ENCODE results near the gene CCDC134.
"Not testable (repeated sequence)": the region's sequence is repeated elsewhere in the genome, so short reads cannot be mapped to it uniquely, and the experiment has no call there.

CCDC134 gene

DNA sequence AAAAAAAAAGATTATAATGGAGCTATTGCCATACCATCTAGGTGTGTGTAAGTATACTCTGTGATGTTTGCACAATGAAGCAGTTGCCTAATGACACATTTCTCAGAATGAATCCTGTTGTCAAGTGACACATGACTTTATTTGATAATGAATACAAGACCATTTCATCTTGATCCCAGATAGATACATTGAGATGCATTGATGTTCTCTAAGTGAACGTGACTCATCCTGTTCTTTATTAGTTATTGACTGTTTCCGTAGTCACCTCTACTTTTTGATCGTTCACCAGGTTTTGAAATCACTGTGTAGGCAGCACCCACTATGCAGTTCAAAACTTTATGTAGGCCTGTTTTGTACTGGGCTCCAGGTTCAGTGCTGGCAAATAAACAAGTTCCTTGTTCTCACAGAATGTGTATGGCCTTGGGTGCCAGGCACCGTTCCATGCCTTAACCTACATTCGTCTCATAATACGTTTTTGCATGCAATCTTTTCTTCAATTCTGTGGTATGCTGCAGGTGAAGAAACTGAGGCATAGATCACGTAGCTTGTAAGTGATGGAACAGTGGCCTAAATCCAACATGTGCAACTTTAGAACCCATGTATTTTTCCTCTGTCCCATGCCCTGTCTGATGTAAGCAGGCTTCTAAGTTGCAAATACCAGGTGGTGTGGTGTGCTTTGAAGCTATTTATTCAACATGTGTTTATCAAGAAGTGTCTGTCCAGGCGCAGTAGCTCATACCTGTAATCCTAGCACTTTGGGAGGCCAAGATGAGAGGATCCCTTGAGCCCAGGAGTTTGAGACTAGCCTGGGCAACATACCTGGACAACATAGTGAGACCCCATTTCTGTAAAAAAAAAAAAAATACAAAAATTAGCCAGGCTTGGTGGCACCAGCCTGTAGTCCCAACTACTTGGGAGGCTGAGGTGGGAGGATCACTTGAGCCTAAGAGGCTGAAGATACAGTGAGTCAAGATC is 42.8 kb downstream of the CCDC134 start:
- no peak for DNase-seq (ENCODE audit: low read depth, low spot score)

GRCh38 chr22:41844036-41844435 is 43.6 kb downstream of the CCDC134 start:
- DNase-seq (ENCODE audit: low read depth, low spot score): no peak

GRCh38 chr22:41844513-41844912 is 44.0 kb downstream of the CCDC134 start:
- no peak for DNase-seq (ENCODE audit: low read depth, low spot score)

DNA sequence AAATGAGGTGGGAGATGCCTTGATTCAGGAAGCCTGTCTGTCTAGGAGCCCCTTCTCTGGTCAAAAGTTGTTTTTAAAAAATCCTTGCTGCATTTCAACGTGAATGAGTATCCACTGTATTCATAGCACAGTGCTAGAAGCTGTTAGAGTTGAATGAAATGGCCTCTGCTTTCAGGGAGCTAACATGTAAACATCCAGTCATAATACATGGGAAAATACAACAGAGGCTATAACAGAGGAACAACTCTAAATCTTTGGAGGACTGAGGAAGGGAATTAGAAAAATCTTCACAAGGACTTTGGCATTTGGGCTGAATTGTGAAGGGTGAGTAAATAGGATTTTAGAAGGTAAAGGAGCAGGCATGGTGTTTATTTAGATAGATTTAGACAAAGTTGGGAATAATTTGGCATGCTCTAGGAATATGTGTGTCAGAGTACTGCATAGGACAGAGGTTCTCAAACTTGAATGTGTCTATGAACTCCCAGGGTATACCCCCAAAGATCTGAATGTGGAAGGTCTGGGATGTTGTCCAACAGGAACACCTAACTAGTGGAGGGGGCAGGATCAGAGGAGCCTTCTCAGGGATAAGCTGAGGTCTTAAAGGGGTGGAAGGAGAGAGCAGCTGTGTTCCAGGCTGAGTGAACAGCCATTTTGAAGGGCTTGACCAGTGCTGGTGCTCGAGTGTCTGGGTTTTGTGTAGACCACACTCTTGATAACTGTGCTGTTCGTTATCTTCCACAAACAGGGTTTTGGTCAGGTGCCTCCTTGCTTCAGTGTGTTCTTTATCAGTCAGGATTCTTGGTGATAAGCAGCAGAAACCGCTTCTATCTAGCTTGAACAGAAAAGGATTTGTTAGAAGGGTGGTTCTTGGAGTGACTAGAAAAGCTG is 45.1 kb downstream of the CCDC134 start:
- no peak for DNase-seq (ENCODE audit: low read depth, low spot score)

- no peak for DNase-seq (ENCODE audit: low read depth, low spot score)
Measured at GRCh38 chr22:41846268-41846987, 45.9 kb downstream of the CCDC134 start.

DNA sequence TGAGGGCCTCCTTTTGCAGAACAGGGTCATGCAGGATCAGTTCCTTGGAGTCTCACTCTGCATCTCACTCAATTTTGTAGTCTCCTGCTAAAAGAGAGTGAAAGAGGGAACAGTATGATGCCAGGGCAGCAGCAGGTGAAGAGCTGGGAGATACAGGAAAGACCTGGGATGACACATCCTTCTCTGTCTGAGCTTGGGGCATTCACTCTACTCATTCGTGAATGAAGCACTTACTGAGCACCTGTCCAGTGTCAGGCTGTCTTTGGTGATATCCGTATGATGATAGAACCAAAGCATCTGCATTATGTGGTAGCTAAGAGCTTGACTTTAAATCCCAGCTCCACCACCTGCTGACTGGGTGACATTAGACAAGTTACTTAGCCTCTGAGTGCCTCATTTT is 46.8 kb downstream of the CCDC134 start:
- DNase-seq (ENCODE audit: low read depth, low spot score): no peak

DNA sequence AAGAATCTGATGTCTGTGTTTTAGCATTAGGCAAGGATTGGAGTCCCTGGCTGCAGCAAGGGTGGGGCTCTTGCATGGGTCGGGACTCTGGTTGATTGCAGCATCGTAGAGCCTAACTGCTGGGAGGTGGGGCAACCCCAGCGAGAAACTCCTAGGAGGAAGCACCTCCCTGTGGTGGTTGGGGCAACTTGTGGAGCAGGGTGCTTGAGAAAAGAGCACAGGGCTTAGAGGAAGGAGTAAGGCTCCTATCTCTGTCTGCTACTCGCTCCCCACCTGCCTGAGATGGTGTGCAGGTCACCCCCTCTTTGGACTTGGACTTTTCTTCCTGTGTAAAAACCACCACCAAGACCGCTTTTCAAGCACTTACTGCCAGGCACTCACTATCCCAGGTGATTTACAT is 48.0 kb downstream of the CCDC134 start:
- DNase-seq (ENCODE audit: low read depth, low spot score): no peak

DNA sequence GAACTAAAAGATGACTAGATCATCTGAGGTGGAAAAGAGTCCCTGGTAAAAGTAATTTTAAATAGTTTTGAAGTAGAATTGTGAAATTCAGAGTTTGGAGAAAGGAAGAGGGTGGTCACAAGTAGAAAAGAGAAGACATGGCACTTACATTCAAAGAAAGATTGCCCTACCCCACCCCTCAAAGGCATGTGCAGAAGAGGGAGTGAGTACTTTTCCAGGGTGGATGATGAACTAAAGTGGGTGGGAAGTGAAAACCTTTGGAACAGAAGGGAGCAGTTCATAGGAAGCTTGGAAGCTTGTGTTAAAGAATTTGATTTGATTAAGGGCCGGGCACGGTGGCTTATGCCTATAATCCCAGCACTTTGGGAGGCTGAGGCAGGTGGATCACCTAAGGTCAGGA is 56.0 kb downstream of the CCDC134 start:
- no peak for DNase-seq (ENCODE audit: low read depth, low spot score)

DNA sequence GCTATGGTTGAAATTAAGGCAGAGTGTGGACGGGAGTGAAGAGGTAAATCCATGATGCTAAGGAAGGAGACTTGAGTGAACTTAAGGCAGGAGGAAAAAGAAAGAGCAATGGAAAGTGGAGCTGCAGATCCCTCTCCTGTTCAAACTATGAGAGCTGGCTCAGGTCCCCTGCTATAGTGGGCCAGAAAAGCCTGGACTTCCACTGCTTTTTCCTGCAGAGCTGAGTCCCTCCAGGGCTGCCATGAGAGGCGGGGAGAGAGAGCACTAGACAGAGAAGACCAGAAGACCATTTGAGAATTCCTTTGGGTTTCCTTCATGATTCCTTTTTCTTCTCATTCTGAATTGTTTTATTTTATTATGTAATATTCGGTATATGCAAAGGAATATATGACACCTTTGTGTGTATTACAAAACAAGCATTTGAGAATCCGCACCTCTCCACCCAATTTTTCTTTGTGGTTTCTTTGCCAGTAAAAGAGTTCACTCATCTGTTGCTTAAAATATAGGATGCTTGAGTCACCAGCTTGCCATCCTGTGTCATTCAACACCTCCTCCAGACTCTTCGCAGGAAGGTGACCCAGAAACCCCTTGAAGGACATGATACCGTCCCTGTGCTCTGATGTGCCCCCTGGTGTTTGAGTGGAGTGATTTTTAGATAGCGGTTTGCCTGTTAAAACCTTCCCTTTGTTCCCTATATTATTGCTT is 56.8 kb downstream of the CCDC134 start:
- peak; percentile 57 for DNase-seq (ENCODE audit: low read depth, low spot score)

DNA sequence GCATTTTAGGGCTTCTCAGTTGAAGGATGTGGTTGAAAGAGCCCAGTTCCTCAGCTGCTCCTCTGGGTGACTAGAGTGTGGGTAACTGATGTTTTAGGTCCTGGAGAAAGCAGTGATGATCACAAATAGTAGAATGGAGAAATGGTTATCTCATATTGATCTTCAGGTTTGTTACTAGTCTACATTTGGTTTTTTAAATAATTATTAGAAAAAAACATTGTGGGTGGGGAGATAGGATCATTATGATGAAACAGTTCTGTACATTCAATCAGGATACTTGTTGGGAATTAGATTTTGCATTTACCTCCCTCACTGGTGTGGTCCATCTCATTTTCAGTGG is 57.4 kb downstream of the CCDC134 start:
- DNase-seq (ENCODE audit: low read depth, low spot score): no peak

- no peak for DNase-seq (ENCODE audit: low read depth, low spot score)
Measured at GRCh38 chr22:41862160-41862529, 61.7 kb downstream of the CCDC134 start.

GRCh38 chr22:41862530-41863266 is 62.2 kb downstream of the CCDC134 start:
- no peak for DNase-seq (ENCODE audit: low read depth, low spot score)

- no peak for DNase-seq (ENCODE audit: low read depth, low spot score)
Measured at GRCh38 chr22:41863472-41863871, 63.0 kb downstream of the CCDC134 start.

- DNase-seq (ENCODE audit: low read depth, low spot score): no peak
Measured at GRCh38 chr22:41868556-41868955, 68.1 kb downstream of the CCDC134 start.

GRCh38 chr22:41870081-41870480 is 69.6 kb downstream of the CCDC134 start:
- not testable (repeated sequence) for DNase-seq (ENCODE audit: low read depth, low spot score)

DNA sequence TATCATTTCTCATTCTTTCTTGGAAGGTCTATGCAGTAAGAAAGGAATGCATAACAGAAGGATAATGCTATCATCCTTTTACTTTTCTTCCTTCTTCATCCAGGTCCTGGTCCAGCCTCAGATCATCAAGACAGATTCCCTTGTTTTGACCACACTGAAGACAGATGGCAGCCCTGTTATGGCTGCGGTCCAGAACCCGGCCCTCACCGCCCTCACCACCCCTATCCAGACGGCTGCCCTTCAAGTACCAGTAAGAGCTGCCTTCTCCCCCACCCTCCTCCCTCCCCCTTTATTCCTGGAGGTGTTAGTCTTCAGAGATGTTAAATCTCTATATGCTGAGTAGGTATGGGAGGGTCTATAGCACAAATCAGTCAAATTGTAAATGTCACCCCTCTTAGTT is 70.3 kb downstream of the CCDC134 start:
- DNase-seq (ENCODE audit: low read depth, low spot score): no peak

DNA sequence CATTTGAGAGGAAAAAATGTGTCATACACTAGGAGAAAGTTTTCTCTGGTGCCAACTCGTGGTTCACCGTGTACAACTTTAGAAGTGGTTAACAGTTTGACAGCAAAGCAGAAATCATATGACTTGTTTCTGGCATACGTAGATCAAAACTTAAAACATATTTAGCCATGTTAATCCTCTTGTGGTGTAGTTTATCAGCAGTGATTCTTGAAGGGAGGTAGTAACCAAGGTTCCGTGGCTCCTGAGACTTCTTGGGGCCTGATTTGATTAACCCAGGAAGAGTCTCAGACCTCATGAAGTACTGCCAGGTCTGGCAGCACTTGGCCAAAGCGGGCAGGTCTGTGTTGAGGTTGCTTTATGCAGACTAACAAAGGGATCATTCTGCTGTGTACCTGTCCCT is 72.9 kb downstream of the CCDC134 start:
- no peak for DNase-seq (ENCODE audit: low read depth, low spot score)

GRCh38 chr22:41874090-41874489 is 73.6 kb downstream of the CCDC134 start:
- DNase-seq (ENCODE audit: low read depth, low spot score): no peak

DNA sequence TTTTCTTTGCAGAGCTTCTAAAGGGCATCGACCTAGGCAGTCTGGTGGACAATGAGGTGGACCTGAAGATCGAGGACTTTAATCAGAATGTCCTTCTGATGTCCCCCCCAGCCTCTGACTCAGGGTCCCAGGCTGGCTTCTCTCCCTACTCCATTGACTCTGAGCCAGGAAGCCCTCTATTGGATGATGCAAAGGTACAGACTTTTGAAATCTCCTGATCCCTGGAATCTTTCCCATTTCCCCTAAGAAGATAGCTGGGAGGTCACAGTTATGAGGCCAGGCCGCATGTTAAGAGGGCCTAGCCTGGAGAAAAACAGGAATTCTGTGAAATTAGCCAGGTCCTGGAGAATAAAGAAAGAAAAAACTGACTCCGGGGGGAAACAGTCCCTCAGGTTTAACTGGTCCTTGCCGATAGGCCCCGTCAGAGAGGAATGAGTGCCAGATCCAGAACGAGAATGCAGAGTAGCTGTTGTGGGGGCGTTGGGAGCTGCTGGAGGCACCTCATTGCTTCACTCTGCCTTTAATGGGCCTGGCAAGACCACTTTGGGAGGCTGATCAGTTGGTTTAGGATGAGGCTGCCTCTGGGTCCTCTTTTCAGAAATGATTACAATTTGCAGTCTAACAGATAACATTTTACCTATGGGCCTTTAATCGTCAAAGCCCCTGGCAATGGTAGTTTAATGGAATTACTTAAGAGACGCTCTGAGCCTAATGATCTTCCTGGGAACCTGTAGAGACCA is 75.2 kb downstream of the CCDC134 start:
- DNase-seq (ENCODE audit: low read depth, low spot score): no peak
